Endodermal cell (in vitro differentiated cells): ENCODE data around the gene DLX5. TPM values are rescaled to one million over a fixed set of nuclear protein-coding genes. Genes with fewer than 3 reads are reported as not detected.

Experiments used
- DNase-seq: peaks from one replicate; pipeline ENCODE4 v3.0.0-alpha.2; 2017
- H3K27ac ChIP-seq: 2 replicates; pipeline ENCODE4 v1.5.1; 2013; ENCODE audit warnings: mild to moderate bottlenecking, low read depth, low read length, moderate library complexity
- H3K27me3 ChIP-seq: 2 replicates; pipeline ENCODE4 v1.6.1; 2013; ENCODE audit warnings: mild to moderate bottlenecking, low read length, moderate library complexity; ENCODE audit not compliant: insufficient read depth, control insufficient read depth, poor library complexity, severe bottlenecking
- H3K36me3 ChIP-seq: 2 replicates; pipeline ENCODE4 v1.7.0; 2013; ENCODE audit warnings: mild to moderate bottlenecking, low read length, moderate library complexity; ENCODE audit not compliant: control insufficient read depth, insufficient read depth
- H3K4me1 ChIP-seq: one replicate; pipeline ENCODE4 v1.7.0; 2013; ENCODE audit warnings: low read length; ENCODE audit not compliant: control insufficient read depth, insufficient read depth
- H3K4me3 ChIP-seq: 2 replicates; pipeline ENCODE4 v1.5.1; 2013; ENCODE audit warnings: mild to moderate bottlenecking, low read length, moderate library complexity
- H3K9ac ChIP-seq: 2 replicates; pipeline ENCODE4 v1.6.1; 2013; ENCODE audit warnings: mild to moderate bottlenecking, low read length, moderate library complexity; ENCODE audit not compliant: poor library complexity, severe bottlenecking; ENCODE audit errors: extremely low read depth
- H3K9me3 ChIP-seq: 2 replicates; pipeline ENCODE4 v1.6.1; 2013; ENCODE audit warnings: mild to moderate bottlenecking, low read length, moderate library complexity; ENCODE audit not compliant: control insufficient read depth
- H3K27ac Mint-ChIP-seq: 2 replicates; pipeline ENCODE4 v1.8.0; 2020; ENCODE audit warnings: mixed read lengths
- H3K27me3 Mint-ChIP-seq: 2 replicates; pipeline ENCODE4 v1.8.0; 2021; ENCODE audit warnings: mild to moderate bottlenecking, mixed read lengths; ENCODE audit not compliant: insufficient read depth
- H3K36me3 Mint-ChIP-seq: 2 replicates; pipeline ENCODE4 v1.8.0; 2020; ENCODE audit warnings: low read depth, mixed read lengths
- H3K4me1 Mint-ChIP-seq: 2 replicates; pipeline ENCODE4 v1.8.0; 2020; ENCODE audit warnings: mixed read lengths
- H3K4me3 Mint-ChIP-seq: 2 replicates; pipeline ENCODE4 v1.8.0; 2020; ENCODE audit warnings: mild to moderate bottlenecking, moderate library complexity, mixed read lengths
- H3K9me3 Mint-ChIP-seq: 2 replicates; pipeline ENCODE4 v1.8.0; 2020; ENCODE audit warnings: mild to moderate bottlenecking, mixed read lengths
- WGBS, 2 experiments: methylation state at CpG; one replicate each; pipeline versions ENCODE4 v1.1.5 to v1.1.7; 2013; ENCODE audit warnings: missing lambda C conversion rate in 2 of 2, mixed read lengths in 1 of 2; ENCODE audit not compliant: insufficient coverage in 1 of 2, insufficient read length in 1 of 2; 5-methylcytosine and 5-hydroxymethylcytosine counted together
- total RNA-seq, 2 donors: library from RNA; stranded (reverse); fragmentation: NEBNext Ultra II Directional in 1 of 2; extraction: Animal tissue kit (Norgen Biotek cat#: 25700) in 1 of 2; gene quantifications; 2 replicates in 1 of 2; 3 replicates in 1 of 2; pipeline ENCODE4 v1.2.1, GENCODE V29; 2021
- TF ChIP-seq, protein P1 (sequence below): fragments of 200-600 bp; sonication (generic); conservative IDR thresholded peaks from 2 replicates; pipeline ENCODE4 v1.5.0; 2021; ENCODE audit warnings: antibody characterized with exemption, mild to moderate bottlenecking

DLX5 gene
- total RNA-seq, 2 donors from 2014 or later: not detected

DNA sequence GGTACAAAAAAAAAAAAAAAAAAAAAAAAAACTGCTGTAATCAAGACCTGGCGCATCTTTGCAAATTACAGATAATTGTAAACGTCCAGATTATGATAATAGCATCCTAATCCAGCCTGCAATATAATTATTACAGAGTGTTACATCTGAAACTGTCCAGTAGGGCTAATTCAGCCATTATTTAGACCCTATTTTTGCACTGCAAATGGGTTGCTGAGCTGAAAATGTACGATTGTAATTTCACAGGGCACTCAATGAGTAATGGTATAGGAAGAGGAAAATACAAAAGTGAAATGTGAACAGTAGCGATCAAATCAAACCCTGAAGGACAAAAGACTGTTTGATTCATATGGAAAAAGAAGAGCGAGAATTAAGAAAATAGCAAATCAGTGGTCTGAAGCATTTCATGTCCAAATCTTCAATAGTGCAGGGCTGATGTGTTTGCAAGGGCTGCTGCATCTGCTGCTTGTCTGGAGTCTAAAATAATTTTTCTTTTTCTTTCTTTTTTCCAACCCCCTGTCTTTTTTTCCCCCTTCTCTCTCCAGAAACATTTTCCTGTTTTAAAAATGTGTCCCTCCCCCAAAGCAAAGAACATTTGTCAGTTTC, 10.4 kb downstream of the DLX5 start:
- Mint-ChIP-seq H3K36me3 (no peaks in the 10 kb centered on the region), H3K4me1 (peaks cover 23% of the 10 kb centered on the region), H3K4me3 (no peak overlapping the region), H3K27me3 (peaks cover 100% of the 10 kb centered on the region), H3K9me3 (no peaks in the 10 kb centered on the region), H3K27ac (no peak overlapping the region)
- no peaks in the 10 kb centered on the region for H3K9me3 ChIP-seq
- DNase-seq: no peak
- H3K36me3 ChIP-seq: no peaks in the 10 kb centered on the region
- H3K4me3 ChIP-seq: no peak overlapping the region
- peaks cover 100% of the 10 kb centered on the region for H3K27me3 ChIP-seq
- no peak overlapping the region for H3K27ac ChIP-seq
- 25 to 34% methylated on average over 2 to 5 of the region's 5 CpGs for WGBS, 2 experiments
- peaks cover 3% of the 10 kb centered on the region for H3K4me1 ChIP-seq
- no peak overlapping the region for H3K9ac ChIP-seq
- TF ChIP-seq, protein P1, sequence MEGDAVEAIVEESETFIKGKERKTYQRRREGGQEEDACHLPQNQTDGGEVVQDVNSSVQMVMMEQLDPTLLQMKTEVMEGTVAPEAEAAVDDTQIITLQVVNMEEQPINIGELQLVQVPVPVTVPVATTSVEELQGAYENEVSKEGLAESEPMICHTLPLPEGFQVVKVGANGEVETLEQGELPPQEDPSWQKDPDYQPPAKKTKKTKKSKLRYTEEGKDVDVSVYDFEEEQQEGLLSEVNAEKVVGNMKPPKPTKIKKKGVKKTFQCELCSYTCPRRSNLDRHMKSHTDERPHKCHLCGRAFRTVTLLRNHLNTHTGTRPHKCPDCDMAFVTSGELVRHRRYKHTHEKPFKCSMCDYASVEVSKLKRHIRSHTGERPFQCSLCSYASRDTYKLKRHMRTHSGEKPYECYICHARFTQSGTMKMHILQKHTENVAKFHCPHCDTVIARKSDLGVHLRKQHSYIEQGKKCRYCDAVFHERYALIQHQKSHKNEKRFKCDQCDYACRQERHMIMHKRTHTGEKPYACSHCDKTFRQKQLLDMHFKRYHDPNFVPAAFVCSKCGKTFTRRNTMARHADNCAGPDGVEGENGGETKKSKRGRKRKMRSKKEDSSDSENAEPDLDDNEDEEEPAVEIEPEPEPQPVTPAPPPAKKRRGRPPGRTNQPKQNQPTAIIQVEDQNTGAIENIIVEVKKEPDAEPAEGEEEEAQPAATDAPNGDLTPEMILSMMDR: no peak

DNA sequence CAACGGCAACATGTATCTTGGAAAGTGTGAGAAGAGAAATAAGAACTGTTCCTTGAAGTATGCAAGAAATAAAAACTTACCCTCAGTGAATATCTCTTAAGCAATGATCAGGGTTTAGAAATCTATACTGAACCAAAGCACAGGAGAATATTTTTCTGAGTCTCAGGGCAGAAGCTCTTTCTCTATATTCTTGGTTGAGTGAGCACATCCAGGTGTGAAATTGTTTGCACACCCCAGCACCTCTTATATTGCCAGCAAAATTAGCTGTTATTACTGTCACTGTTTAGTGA, 10.8 kb downstream of the DLX5 start:
- H3K9me3 Mint-ChIP-seq: no peaks in the 10 kb centered on the region
- Histone ChIP-seq H3K27me3 (peaks cover 100% of the 10 kb centered on the region), H3K4me3 (no peak overlapping the region), H3K36me3 (no peaks in the 10 kb centered on the region), H3K4me1 (peaks cover 3% of the 10 kb centered on the region), H3K9ac (no peak overlapping the region), H3K9me3 (no peaks in the 10 kb centered on the region), H3K27ac (no peak overlapping the region)
- TF ChIP-seq, protein P1: no peak
- no peak for DNase-seq
- H3K27ac Mint-ChIP-seq: no peak overlapping the region
- H3K4me1 Mint-ChIP-seq: peaks cover 23% of the 10 kb centered on the region
- H3K4me3 Mint-ChIP-seq: no peak overlapping the region
- no peaks in the 10 kb centered on the region for H3K36me3 Mint-ChIP-seq
- H3K27me3 Mint-ChIP-seq: peaks cover 100% of the 10 kb centered on the region
- WGBS, 2 experiments: 33 to 57% methylated on average over 1 of the region's 1 CpG

DNA sequence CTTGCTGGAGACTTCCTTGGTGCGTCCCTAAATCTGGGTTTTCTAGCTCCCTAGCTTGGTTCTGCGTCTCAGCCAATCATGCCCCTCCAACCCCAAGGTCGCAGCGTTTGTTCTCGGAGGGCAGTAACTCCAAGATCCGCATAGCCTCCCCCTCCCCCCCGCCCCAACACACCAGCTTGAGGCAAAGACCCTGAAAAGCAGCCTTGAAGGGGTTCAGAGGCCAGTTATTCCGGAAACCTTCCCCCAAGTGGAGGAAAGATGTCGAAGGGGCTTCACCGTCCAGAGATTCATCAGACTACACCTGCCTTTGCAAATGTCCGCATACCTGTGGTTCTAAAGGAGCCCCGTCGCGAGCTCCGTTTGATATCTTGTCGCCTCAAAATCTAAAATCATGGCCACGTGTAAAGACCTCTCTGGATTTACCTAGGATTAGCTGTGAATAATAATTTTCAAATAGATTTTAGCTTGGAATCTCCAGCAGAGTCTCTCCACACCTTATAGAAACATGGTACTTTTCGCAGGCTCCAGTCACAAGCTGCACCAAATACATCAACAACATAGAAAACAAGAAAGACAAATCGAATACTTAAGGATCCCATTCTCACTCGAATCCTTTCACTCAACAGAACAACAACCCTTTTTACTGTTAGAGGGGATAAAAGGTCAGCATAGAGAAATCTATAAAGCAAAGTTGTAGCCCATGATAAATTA, 11.3 kb downstream of the DLX5 start:
- Mint-ChIP-seq H3K9me3 (no peaks in the 10 kb centered on the region), H3K36me3 (no peaks in the 10 kb centered on the region), H3K27me3 (peaks cover 100% of the 10 kb centered on the region), H3K4me3 (no peak overlapping the region), H3K4me1 (peaks cover 23% of the 10 kb centered on the region), H3K27ac (no peak overlapping the region)
- TF ChIP-seq, protein P1: no peak
- no peak overlapping the region for H3K27ac ChIP-seq
- peak; percentile 70 for DNase-seq
- no peaks in the 10 kb centered on the region for H3K36me3 ChIP-seq
- no peaks in the 10 kb centered on the region for H3K9me3 ChIP-seq
- no peak overlapping the region for H3K4me3 ChIP-seq
- H3K27me3 ChIP-seq: peaks cover 100% of the 10 kb centered on the region
- peaks cover 3% of the 10 kb centered on the region for H3K4me1 ChIP-seq
- no peak overlapping the region for H3K9ac ChIP-seq
- 0 to 6% methylated on average over 10 to 19 of the region's 20 CpGs for WGBS, 2 experiments
